GM21390 (cell line): ENCODE results near the gene TSPY1.
"Not testable (repeated sequence)": the region's sequence is repeated elsewhere in the genome, so short reads cannot be mapped to it uniquely, and the experiment has no call there.

Experiments
- ATAC-seq: cut with Tn5 transposase; IDR thresholded peaks from one replicate; pipeline ENCODE4 v1.9.1; 2021; ENCODE audit not compliant: unreplicated experiment

TSPY1 gene

GRCh38 chrY:9466655-9467054 is at the start of gene TSPY1:
Gene TSPY1, plus strand, starts transcription at chrY:9466955. Its CDS starts 46 bp downstream, at chrY:9467001.
- not testable (repeated sequence) for ATAC-seq

- ATAC-seq: not testable (repeated sequence)
These were observed 20.2 kb downstream of the TSPY1 start, which contains the start of gene TSPY9 for GRCh38 chrY:9486967-9487366. Gene TSPY9, plus strand, starts transcription at chrY:9487267. Its CDS starts 46 bp downstream, at chrY:9487313.

GRCh38 chrY:9504396-9504795 is 37.6 kb downstream of the TSPY1 start:
- ATAC-seq: not testable (repeated sequence)

- ATAC-seq: not testable (repeated sequence)
These were observed 49.5 kb downstream of the TSPY1 start for GRCh38 chrY:9516287-9516686.
